Right lung (tissue), 5 donors: Measurements from ENCODE around the gene PPARG. TPM values are rescaled to one million over a fixed set of nuclear protein-coding genes. Genes with fewer than 3 reads are reported as not detected.

Experiments used
- DNase-seq, 2 donors: peaks; one replicate each; pipeline ENCODE4 v3.0.0-alpha.2; 2013
- polyA plus RNA-seq, 5 donors: library from polyadenylated mRNA; unstranded; fragments of 120-200 nt; gene quantifications; one replicate each; pipeline versions ENCODE4 v1.2.1 to v1.2.3, GENCODE V29; 2013; ENCODE audit warnings: inconsistent platforms in 1 of 5, low replicate concordance in 1 of 5; ENCODE audit not compliant: insufficient read length in 5 of 5, insufficient read depth in 1 of 5

The PPARG gene
- polyA plus RNA-seq, 5 donors = 2.3 to 7.9 (median 4.5) TPM

DNA sequence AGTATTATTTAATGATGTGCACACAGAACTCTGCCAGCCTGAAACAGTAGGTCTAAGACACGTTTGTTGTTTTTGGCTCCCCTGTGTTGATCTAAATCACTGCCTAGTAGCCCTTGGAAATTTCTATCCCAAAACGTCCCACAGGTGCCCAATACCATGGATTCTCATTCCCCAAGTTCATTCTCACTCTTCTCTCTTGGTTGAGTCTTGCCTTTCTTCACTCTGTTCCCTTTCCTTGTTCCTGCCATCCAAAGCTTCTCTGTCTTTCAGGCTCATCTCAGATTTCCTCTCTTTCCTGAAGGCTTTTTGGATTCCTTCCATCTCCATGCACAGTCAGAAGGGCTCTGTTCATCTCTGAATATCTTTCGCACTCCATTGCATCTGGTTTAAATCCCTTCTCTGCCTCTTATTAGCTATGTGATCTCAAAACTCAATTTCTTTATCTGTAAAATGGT, 54.2 kb downstream of the PPARG start:
- DNase-seq = peak in 1 of 2 donors; percentile 24

DNA sequence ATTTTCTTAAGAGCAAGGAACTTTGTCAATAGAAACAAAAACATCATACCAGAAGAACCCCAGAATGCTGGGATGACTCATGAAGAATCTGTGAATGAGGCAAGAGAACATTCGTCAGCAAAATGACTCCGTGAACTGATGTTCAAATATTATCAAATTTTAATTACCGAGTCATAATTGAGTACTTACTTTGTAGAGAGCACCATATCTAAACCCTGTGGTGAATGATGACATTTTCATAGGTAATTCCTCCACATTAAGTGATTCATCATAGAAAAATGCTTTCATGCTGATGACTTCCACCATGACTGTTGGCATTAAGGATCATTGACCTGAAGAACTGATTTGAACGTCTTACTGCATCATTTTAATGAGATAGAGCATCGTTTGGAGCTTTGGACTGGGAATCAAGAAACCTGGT, 56.3 kb downstream of the PPARG start:
- DNase-seq = no peak

DNA sequence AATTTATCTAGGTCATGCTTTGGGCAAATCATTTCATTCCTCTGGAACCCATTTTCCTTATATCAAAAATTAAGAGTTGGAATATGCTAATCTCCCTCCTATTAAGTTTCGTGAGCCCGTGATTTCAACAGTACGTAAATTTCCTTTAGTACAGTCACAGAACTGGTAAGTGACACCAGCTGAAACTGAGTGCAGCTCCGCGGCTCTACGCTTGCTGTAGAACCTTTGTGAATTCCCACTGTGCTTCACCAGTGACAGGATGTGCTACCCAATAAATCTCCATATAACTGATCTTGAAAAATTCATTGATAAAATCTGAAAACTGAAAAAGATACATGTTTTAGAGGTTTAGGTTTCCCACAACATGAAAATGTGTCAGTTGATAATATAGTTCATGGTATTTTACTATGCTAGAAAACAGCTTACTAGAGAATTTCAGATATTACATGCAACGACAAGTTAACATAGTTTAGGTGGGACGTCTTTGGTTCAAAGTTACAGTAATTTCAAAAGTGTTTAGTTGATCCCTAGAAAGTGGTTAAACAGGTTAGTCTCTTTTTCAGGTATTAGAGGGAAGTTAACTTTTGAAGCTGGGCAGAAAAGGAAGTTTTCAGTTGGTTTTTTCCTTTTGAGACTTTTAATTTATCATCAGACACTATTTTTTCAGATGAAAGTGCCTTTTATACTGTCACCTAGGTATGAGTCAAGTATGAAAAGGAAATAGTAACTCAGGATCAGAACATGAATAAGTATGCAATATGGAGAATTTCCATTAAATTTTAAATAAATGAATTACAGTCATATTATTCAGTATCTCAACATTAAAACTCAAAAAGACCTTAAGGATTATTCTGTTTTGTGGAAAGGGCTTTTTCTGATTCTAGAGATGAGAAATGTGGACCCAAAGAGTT, 57.0 kb downstream of the PPARG start:
- DNase-seq = no peak

DNA sequence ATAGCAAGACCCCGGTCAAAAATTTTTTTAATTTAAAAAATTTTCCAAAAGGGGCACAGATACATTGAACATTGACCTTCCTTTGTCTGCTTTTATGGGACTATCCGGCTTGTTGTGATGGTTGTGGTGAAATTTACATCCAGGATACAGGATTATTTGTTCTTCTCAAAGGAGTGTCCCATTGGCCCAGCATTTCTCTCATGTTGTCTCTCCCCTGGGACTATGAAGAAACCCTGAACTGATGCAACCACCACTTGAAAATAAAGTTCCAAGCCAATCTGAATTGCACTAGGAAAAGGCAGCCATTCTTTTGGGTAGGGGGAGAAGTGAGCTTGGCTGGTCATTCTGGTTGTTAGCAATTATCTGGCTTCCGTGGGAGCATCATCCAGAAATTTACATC, 58.4 kb downstream of the PPARG start:
- no peak for DNase-seq

DNA sequence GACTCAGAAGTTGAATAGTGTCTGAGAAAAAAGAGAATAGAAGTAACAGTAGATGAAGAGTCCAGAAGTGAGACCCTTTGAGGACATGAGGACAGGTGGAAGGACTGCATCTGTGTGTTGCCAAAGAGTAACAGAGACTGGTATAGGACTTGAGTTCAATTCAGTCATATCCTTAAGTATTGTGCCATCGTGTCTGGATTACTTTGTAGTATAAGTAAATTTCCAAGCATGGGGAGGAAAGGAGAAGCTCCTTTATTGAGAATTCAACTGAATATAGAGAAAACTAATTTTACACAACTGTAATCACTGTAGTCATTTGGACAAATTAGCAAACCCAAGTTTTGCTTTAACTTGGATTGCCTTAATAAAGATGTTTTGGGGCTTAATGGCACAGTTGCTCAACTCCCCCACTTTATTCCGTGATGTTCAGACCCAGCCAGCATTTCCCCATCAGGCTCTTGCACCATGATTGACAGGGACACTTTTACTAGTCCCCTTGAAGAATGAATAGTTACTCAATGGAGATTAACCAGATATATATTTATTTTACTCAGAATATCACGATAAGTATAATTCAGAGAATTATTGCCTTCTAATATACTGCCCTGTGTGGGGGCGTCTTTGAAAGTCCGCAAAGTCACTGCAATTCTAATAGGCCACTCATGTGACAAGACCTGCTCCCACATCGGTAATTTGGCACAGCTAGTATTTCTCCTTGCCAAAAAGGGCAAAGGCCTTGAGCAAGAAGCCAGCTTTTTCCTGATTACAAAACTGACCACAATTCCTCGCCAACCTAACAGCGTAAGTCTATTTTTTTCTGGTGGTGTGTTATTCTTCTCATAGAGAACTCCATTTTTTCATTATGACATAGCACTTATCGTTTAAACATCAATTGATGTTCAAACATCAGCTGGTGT, 61.3 kb downstream of the PPARG start:
- DNase-seq = peak; percentile 51

DNA sequence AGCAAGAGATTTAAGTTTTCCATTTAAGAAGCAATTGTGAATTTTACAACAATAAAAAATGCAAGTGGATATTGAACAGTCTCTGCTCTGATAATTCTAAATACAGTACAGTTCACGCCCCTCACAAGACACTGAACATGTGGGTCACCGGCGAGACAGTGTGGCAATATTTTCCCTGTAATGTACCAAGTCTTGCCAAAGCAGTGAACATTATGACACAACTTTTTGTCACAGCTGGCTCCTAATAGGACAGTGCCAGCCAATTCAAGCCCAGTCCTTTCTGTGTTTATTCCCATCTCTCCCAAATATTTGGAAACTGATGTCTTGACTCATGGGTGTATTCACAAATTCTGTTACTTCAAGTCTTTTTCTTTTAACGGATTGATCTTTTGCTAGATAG, 62.3 kb downstream of the PPARG start:
- no peak for DNase-seq

DNA sequence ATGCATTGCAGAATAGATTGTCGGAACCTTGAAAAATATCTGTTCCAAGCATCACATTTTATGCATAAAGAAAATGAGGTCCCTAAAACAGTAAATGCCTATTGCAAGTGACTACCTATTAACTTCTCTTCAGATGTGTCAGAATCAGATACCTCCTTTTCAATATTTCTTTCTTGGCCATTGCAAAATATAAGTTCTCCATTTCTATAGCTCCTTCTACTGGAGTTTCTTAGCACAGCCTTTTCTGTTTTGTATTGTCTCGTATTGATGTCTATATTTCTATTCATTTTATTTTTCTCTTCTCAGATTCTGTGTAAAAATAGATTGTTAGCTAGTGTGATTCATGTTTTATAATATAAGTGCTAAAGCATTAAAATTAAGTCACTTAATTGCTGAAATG, 63.4 kb downstream of the PPARG start:
- no peak for DNase-seq

DNA sequence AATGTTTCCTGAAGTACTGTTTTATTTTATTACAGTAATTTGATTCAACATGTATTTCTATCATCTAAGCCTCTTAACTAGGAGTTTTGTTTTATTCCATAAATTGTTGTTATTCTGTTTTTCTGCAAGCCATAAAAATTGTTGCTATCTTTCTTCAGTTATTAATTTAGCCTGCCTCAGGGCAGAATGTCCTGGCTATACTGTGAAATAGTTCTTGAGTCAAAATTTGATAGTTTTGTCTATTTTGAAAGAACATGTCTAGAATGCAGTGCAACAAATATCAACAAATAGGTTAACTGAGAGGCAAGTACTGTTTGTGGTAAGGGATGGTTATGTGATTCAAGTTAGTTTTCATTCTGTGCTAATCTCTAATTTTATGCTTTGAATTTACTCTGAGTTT, 63.9 kb downstream of the PPARG start:
- no peak for DNase-seq

DNA sequence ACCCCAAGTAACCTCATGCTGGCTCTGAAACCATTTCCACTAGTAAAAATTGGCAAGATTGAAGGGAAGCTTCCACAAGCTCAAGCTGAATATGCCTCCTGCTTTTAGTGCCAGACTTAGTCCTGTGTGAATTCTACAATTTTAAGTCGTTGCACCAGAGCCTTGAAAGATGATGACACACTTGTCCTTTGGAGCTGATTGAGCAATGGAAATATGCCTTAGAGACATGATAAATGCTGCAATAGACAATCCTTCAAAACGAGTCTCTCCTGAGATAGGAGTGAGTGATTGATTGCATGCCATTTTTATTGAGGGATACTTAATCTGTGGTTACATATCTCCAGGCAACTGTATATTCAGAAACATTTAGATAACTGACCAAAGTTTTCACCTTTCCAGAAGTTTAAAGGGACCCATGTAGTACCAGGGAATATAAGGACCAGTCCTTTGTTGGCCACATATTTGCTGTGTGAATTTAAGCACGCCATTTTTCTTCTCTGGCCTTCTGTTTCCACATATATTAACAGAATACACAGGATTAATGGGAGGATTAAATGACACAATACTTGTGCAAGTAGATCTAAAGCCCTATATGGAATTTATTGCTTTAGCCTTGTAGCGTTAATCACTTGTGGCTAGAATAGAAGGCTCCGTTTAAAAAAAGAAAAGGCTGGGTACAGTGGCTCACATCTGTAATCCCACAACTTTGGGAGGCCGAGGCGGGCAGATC, 65.1 kb downstream of the PPARG start:
- no peak for DNase-seq

DNA sequence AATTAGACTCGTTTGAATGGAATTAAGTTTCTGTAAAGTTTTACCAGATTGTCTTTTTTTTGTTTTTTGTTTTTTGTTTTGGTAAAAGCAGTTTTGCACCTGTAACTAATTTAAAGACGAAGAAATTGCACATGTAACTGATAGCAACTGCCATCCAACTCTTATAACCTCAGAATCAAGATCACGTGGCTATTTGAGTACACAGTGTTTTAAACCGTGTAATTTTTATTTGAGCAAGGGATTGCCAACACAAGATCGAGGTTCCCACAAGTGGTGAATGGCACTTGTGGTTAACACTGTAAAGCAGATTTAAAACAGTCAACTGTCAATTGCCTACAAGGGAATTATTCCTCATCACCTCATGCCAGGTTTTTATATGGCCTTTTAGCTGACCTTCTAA, 67.3 kb downstream of the PPARG start:
- no peak for DNase-seq

DNA sequence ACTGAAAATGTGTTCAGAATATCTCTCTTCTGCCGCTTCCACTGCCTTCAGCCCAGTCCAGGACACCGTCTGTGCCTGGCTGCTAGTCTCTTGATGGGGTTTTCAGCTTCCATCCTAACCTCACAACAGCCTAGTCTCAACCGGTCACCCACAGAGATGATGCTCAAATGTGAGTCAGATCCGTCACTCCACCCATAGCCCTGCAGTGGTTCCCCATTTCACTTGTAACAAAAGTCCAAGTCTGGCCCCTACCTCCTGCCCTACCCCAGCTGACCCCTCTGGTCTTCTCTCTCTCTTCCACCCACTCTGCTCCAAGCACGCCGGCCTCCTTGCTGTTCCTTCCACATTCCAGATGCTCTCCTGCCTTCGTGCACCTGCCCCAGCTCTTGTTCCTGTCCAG, 68.1 kb downstream of the PPARG start:
- DNase-seq = no peak

DNA sequence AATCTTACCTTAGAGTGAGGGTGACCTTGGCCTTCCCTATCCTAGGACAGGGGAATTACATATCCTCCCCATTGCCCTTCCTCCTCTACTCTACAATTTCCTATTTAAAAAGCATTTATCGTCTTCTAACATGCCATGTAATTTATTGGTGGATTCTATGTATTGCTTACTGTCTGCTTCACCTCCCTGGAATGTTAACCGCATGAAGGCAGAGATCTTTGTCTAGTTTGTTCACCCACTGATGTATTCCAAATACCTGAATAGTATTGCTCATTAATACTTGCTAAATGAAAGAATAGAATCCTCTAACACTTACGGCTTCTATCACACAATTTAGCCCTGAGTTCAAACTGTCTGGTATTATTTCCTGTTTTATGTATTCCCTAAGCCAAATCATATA, 68.6 kb downstream of the PPARG start:
- DNase-seq = no peak

DNA sequence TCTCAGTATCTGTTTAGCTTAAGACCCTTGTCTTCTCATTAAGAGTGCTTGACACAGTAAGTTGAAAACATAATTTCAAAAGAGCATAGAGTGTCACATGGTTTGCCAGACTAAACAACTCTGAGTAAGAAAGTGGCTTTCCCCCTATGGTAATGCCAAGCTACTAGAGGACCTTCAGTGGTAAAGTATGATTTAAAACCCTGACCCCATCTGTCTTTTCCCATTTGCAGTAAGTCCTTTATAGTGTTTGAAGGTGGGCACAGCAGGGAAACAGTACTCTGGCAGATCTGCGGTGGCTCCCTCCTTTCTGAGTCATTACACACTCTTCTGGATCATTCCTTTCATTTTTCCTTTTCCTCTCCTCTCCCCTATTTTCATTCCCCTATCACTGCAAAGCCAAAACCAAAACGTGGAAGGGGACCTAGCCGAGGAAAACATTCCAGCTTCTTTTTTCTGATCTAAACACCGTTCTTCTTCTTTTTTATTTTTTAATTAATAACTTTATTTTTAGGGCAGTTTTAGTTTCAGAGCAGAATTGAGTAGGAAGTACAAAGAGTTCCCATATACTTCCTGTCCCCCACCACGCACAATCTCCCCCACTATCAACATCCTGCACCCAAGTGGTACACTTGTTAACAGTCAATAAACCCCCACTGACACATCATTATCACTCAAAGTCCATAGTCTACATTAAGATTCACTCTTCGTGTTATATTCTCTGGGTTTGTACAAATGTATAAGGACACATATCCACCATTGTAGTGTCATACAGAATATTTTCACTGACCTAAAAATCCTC, 74.7 kb downstream of the PPARG start:
- no peak for DNase-seq

DNA sequence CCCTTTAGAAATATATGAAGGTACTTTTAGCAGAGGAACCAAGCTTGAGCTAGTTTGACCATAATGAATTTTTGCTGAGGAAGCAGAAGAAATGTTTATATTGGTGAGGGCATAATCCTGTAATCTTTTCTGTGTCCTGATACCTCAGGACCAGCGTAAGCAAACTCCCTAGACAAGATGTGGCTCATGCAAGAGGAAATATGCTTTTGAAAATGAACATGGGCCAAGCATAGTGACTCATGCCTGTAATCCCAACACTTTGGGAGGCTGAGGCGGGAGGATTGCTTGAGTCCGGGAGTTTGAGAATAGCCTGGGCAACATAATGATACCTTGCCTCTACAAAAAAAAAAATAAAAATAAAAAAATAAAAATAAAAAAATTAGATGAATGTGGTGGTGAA, 78.5 kb downstream of the PPARG start:
- DNase-seq = no peak

DNA sequence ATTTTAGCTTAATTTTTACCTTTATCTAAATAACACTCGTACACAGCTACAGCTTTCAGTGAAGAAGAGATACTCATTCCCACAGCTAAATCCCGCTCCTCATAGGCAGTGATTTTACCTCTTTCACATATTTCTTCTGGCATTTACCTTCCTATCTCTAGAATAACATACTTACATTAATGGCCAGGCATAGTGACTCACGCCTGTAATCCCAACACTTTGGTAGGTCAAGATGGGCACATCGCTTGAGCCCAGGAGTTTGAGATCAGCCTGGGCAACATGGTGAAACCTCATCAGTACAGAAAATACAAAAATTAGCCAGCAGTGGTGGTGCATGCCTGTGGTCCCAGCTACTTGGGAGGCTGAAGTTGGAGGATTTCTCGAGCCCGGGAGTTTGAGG, 80.2 kb downstream of the PPARG start:
- no peak for DNase-seq

DNA sequence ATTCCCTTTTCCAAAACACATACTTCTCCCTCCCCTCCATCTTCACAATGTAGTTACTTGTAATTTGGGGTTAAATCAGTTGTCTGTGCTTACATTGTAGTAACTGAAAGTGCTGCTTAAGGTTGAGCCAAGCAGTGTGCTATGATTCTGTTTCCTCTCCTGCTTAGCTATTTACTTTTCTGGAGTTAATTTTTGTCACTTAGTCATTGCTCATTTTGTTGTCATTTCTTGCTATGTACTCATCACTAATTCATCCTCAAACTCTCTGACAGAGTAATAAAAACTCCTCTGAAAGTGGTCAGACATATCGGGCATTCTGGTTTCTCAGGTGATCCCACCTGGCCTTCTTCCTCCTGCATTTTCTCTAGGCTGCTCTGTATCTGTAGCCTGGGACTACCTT, 80.7 kb downstream of the PPARG start:
- no peak for DNase-seq

DNA sequence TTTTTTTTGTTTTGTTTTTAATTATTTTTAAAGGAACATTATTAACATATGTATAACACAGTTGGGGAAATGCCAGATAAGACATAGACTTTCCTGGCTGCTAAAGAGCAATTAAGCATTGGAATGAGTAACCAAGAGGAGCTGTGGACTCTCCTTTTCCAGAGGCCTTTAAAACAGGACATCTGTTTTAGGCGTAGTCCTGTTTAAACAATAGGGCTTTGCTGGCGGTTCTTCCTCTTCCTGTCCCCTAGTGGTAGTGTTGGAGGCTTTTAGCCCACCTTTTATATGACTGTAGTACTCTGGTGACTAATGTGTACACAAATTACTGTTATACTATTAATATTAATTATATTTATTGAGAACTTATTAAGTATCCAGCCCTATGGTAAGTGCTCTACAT, 81.9 kb downstream of the PPARG start:
- DNase-seq = no peak

DNA sequence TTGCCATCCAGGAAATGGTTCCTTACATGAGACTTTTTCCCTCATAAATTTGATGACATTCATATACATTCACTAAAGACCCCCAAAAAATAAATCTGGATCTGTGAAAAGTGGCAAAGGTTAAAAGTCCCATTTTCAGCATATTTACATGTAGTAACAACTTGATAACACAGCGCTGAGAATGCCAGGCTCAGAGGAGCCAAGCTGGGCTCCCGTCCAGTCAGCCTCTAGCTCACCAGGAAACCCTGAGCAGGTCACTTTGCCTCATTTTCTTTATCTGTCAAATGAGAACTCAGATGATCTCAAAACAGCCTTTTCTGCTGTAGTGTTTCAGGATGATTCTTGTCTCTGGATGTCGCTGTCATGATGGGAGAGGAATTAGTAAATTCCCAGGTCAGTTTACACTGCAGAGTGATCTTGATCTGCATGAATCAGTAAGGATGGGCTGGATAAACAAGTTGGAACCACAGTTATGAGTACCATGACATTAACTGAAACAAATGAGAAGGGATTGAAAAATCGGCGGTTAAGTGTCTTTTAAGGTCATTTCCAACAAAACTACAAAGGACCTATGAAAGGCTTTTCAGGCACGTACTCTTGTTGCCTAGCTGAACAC, 82.8 kb downstream of the PPARG start:
- no peak for DNase-seq

DNA sequence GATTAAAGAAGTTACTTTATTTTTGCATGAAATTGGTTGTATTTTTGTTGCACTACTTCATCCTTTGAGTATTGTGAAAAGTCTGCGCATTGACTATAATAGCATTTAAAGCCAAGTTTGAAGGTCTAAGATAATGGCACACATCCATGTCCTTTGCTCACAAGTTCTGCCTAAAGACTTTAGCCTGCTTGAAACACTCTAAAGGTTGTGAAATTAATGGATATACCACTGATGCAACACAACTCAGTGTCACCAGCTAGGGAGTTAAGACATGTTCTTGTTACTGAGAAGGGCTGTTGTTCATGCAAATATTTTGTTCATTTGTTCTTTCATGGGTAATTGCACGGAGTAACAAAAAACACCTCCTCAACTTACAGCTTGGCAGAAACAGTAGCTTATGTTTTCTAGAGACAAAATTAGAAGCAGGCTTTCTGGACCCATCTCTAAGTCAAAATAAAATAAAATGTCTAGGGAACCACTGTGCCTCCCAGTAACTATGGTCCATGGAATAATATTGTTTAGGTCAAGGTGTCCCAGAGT, 83.9 kb downstream of the PPARG start:
- no peak for DNase-seq

DNA sequence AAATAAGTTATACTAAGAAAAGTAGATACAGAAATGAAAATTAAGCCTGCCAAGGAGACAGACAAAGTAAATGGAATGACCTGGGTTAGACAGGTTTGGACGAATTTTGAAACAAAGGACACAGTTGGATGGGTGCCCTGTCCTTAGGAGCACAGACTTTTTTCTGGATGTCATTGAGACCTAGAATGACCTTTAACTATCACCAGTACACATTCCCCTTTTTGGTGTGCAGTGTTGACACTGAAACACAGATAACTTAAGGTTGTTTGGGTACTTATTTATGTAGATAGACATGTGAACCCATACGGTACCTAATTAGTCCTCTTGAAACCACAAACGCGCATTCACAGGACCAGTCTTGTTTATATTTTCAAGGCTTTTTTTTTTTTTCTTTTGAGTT, 86.7 kb downstream of the PPARG start:
- no peak for DNase-seq
